Dermis blood vessel endothelial cell (primary cell): ENCODE measurements around the gene MTOR. TPM values are rescaled to one million over a fixed set of nuclear protein-coding genes. Genes with fewer than 3 reads are reported as not detected.
"Not testable (repeated sequence)": the region's sequence is repeated elsewhere in the genome, so short reads cannot be mapped to it uniquely, and the experiment has no call there.

Experiments used
- DNase-seq: peaks from one replicate; pipeline ENCODE4 v3.0.0; 2010
- total RNA-seq: library from RNA; depleted of rRNA; stranded (reverse); fragments of >200 nt; gene quantifications from 2 replicates; pipeline ENCODE4 v1.2.3, GENCODE V29; 2014

The MTOR gene
- total RNA-seq, 1 donor from 2014 or later: 63.5 TPM

DNA sequence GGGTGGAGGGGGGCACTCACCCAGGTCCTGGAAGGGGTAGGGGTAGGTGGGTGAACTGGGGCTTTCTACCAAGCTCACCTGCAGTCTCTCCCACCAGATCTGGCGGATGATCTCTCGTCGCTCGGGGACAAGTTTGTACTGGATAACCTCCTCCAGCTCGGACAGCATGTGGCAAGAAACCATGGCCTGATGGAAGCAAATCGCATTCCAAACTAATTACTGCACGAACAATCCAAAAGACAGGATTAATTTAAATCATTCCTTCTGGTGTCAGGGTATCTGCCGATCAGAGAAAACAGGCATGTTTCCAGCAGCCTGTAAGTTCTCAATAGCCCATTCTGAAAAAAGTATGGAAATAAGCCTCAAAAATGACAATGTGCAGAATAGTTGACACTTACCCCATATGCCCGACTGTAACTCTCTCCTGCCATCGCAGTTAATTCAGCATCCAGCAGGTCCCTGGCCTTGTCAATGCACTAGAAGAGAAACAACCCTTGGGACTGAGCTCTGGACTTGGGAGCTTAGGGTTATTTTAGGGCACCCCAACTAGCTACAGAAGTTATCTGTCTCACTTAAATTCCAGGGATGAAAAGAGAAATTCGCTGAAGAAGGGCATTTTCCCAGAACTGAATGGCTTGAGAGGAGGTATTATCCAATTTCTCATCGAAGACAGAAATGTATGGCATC is 117.6 kb downstream of the MTOR start:
- no peak for DNase-seq

DNA sequence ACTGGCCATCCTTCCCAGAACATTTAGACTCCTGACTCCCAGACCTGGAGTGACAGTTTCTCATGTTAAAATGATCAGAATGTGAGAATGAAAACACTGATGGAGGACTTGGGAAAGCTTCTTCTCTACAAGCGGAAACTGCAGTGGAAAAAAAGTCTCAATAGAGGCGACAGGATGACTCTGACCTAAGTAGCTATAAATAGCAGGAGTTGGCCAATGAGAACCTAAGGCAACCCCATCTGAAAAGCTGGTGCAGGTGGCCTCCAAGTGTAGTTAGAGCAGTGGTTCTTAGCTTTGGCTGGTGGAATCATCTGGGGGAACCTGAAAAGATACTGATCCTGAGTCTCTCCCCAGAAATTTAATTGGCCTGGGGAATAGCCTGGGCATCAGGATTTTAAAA is 118.4 kb downstream of the MTOR start:
- DNase-seq: peak; percentile 50

DNA sequence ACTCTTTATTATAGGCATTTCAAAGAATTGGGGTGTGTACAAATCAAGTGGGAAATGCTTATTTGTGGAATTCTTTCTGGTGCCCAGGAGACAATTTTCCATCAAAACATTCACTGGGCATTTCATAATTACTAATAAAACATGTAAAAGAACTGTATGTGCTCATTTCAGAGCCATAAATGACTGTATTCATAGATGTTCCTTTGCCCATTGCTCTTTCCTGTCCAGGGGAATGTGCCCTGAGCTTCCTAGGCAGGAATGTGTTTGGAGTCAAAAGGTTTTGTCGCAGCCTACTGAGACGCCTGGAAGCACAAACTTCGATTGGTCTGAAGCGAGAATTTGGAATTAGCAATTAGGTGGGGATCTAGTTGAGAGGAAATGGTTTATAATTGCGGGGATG is 119.0 kb downstream of the MTOR start:
- DNase-seq: peak; percentile 41

DNA sequence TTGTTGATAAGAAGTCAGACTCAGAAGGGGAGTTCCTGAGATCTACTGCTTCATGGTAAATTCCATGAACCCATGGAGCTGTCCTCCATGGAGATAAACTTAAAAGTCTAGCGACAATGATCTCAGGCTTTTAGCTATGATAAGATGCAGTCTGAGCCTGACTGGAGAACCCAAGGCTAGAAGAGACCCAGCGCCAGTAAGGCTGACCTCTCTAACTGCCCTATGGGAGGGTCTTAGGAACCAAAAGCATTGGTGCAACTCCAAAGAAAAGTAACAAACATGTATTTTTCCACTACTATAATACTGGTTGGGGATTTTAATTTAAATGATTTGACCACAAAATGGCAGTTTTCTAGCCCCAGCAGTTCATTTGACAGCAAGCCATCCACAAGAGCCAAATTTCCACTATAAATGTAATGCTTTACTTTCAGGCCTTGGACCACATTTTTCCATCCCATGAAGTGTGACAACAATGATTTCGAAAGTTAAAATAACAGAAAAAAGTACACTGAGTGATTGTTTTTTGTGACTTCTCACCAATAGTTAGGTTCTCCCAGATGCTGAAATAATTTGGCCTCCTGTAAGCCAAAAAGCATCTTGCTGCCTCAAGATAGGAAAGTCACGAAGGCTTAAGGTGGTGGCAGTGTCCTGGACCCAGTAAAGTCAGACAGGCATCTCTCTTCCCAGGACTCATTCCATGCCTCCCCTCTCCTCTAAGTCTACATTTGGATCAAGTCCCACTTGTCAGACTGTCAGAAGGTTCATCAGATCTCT is 119.5 kb downstream of the MTOR start:
- no peak for DNase-seq

DNA sequence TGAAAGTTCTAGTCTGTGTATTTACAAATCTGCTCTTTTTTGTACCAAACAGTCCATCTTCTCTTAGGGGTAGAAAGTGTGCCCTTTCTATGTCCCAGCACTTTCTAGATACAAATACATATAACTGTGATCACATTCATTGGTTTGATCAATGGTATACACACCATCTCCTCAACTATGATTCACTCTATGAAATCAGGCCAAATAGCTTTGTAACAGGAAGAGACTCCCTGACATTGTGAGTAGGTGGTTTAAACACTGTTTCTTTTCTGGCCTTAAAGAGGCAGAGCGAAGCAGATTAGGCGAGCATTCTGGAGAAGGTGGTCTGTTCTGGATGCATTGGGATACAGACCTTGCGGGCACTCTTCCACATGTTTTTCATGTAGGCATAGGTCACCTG is 123.4 kb downstream of the MTOR start:
- peak; percentile 69 for DNase-seq

DNA sequence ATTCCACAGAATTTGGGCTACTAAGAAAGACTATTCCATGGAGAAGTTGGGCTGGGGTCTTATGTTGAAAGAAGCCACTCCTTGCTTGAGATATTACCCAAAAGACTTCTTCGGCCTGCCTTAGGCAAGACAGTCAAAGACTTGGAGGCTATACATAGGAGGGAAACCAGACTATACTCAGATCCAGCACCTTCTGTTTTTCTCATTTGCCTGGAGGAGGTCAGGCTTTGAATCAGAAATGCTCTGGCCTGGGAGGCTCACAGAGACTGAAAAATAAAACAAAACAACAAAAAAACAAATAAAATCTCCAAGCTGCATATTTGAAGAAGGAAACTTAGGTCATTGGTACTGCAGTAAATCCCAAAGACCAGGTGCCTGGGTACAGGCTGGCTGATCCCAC is 124.3 kb downstream of the MTOR start:
- no peak for DNase-seq

DNA sequence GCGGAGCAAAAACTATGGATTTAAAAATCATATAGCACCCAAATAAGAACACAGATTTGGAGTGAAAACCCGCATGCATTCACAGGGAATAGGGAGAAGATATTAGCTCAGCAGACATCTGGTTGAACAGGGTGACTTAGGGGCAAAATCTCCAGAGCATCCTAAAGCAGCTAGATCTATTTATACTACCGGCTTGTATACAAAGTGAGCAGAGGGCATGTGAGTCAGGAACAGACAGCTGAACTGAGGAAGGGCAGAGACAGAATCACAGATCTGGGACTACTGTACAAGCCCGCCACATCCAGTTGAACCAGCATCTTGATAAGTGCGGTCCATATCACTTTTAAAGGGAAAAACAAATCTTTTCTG is 127.5 kb downstream of the MTOR start:
- no peak for DNase-seq

DNA sequence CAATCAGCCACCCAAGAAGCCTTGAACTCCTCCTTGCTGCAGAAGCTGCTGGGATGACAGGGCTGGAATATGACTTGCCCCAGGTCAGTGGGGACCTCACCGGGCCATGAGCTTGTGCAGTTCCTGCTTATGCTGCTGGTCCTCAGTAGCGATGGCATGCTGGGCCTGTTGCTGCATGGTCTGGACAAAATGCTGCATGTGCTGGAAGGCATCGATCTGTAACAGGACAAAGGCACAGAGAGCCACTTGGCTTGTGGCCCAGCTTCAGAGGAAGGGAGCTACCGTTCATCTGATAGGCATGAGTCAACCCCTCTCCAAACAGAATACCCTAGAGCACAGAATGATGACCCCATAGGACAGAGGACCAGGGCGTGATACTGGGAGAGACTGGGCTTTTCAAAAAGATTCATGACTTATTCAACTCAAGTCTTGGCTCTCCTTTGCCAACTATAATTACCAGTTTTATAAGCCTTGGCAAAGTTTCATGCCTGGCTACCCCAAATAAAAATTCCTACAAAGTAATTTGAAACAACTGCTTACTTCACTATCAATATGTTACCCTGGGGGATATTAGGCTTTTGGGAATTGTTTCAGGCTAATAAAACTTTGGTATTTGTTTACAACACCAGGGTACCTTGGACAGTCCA is 128.0 kb downstream of the MTOR start:
- peak; percentile 70 for DNase-seq

DNA sequence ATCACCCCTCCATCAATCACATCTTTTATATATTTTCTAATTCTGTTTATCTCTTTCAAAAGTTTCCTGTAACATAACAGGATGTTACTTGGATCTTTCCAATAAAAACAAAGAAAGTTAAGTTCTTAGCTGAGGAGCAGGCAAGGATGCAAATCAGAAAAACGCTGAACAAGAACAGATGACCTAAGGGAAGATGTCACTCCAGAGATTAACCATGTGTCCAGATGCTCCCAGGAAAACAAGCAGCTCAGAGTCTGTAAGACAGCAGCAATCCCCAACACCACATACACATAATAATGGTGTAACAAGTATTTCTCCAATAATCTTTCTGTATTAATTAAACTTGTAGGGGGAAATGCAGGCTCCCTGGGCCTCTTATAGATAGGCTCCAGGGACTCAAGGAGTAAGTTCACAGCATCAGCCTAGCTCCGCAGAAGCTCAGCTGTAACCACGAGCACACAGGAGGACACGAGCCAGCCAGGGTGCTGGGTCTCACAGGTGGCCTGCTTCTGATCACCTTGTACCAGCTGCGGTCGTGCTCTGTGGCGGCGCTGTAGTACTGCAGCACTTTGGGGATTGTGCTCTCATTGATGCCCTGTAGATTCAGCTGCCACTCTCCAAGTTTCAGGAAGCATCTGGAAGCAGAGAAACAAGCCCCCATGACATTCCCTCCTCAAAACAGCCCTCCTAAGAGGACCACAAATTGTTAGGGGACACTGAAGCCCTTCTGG is 129.6 kb downstream of the MTOR start:
- no peak for DNase-seq

DNA sequence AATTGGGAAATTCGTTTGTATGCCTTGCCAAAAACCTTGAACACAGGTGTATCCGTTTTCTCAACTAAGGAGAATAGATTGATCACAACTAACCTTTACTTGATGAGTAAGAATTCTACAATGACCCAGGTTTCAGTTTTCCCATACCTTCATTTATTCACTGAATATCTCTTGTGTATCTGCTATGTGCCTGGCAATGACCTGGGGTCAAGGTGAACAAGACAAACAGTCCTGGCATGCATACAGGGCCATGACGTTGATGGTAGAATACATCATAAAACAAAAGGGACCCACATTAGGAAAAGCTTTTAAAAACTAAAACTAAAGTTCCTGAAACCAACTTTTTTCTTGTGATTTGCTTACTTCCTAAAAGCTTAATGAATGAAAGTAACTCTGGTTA is 130.5 kb downstream of the MTOR start:
- no peak for DNase-seq

DNA sequence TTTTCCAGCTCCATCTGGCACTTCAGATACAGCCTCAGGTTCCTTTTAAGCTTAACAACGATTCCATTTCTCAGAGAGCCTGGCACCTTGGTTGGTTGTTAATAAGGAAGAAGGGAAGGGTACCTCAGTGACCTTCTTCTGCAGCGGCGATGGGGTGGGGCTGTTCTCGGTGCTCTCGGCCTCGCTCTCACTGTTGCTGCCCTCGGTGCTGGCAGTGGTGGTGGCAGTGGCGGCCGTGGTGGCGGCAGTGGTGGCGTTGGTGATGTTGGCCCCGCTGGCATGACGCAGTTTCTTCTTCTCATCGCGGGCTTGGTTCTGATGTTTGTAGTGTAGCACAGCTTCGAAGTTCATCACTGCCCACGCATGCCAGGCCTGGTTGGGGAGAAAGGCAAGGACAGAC is 131.9 kb downstream of the MTOR start:
- no peak for DNase-seq

DNA sequence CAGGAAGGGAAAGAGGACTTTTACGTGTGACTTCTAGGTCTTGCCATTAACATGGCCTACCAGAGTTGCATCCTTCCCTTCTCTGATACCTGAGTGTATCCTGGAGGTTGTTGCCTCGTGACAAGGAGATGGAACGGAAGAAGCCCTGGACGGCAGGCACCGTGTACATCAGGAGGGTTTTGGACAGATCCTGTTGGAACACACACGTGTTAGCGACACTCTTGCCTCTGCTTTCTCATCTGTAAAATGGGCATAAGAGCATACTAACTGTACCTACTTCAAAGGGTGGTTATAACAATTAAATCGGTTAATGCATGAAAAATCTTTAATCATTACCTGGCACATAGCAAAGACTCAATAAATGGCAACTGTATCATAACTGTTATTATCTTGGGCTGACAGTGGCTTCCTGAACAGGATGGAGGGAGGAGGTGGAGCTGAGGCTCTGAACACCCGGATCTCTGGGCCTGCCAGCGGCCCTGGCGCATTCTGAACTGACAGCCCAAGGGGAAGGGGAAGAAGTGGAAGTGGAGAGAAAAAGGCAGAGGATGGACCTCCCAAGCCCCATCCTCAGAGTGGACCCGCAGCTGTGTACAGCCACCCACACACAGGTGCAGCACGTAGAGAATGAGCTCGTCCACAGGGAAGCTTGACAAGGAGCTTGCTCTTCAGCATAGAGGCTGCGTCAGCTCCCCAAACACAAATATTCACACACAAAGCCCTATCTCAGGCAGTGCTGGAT is 132.5 kb downstream of the MTOR start:
- DNase-seq: no peak

DNA sequence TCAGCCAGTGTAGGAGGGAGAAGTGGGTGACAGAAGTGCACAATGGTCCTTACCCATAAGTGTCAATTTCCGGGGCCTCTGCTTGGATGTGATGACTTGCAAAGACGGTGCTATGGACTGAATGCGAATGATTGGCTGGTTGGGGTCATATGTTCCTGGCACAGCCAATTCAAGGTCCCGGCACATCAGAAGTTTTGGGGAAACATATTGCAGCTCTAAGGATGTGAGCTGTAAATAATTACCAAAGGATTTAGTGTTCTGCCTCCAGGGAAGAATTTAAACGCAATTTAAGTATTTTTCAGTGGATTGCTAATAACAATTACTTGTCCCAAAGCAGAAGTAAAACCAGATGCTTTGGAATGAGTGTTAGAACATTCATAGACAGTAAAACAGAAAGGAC is 135.8 kb downstream of the MTOR start:
- no peak for DNase-seq

DNA sequence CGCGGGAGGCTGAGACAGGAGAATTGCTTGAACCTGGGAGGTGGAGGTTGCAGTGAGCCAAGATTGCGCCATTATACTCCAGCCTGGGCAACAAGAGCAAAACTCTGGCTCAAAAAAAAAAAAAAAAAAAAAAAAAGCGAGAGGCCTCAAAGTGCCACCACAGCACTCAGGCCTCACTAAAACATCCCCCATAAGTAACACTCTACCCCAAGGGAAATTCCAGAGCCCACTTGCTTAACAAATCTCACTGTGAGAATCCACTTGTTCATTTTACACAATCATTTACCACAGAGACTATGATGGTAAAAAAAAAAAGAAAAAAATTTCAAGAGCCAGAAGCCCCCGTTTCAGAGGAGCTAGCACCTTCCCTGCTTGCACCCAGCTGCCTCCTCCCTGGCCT is 136.4 kb downstream of the MTOR start:
- no peak for DNase-seq

DNA sequence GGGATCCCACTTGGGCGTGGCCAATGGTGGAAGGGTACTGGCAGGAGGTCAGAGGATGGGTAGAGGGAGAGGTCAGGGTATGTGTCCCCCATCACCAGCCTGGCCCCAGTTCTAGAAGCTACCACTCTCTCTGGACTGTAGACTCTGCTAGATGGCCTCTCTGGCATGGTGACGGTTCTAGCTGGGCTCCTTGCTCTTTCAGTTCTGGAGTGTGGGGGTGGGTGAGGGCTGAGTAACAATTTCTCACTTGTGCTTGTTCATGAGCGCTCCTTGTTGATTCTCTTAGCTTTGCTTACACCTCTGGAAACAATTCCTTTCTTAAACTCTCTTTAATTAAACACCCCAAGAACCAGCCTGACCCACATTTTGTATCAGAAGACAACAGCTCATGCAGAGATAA is 137.4 kb downstream of the MTOR start:
- no peak for DNase-seq

DNA sequence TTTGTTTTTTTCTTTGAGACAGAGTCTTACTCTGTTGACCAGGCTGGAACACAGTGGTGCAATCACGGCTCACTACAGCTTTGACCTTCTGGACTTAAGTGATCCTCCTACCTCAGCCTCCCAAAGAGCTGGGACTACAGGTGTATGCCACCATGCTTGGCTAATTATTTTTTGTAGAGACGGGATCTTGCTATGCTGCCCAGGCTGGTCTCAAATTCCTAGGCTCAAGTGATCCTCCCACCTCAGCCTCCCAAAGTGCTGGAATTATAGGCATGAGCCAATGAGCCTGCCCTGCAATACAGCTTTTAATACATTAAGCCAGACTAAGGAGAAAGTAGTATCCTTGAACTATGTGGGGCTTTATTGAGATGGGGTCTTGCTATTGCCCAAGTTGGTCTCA is 146.0 kb downstream of the MTOR start:
- DNase-seq: no peak

DNA sequence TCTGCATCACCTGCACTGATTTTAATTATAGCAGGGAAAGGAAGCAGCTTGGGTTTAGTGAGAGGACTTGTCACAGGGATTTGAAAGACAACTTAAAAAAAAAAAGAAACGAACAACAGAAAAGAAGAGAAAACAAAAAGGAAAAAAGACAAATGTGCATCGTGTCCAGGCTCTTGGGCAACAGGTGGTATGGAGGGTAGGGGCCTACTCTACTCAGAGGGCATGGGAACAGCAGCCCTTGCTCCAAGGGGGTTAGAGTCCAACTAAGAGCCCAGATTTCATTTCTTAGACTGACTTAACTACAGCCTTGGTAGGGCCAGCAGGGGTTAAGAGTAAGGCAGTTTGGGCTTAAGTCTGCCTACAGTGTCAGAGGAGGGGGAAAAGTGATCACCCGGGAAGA is 147.4 kb downstream of the MTOR start:
- DNase-seq: no peak

DNA sequence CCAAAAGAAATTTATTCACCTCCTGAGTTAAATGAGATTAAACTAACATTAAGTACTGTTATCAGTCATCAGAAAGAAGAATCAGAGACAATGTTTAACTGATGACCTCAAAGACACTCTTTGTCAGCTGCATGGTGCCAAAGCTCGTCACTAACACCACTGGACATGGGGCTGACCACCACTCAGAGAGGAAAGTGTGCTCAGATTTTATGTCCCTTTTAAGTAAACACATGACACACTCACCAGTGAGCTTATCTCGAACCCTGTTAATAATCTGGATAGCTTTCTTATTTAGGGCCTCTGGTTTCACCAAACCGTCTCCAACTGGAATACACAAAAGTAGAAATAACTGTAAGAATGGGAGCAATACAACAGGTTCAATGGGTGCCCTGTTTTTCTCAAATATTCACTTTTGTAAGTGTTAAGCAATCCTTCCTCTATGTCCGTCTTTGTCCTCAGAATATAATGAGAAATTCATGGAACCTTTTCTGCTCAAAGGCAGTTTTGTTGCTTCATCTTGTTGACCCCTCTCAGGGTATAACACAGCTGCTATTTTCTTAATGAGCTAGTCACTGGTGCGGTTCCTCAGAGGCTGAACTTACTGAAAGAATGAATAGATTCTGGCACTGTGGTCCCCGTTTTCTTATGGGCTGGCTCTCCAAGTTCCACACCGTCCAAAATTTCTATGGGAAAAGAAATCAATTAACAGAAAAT is 153.1 kb downstream of the MTOR start:
- no peak for DNase-seq

DNA sequence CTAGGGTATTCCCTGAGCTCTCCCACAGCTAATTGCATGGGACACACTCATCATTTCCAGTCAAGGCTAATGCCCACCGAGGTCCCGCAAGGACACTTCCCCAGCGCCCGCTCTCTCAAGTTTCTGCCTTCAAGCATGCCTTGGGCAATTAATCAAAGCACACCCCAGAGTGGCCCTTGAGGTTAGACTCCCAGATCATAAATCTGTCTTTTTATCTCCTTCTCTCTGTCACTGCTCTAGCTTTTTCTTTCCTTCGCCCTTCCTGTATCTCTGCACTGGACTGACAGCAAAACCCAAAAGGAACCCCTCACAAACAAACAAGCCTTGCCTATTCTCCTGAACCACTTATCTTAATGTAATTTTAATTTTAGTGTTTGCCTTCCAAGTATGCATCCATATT is 154.8 kb downstream of the MTOR start:
- DNase-seq: no peak

DNA sequence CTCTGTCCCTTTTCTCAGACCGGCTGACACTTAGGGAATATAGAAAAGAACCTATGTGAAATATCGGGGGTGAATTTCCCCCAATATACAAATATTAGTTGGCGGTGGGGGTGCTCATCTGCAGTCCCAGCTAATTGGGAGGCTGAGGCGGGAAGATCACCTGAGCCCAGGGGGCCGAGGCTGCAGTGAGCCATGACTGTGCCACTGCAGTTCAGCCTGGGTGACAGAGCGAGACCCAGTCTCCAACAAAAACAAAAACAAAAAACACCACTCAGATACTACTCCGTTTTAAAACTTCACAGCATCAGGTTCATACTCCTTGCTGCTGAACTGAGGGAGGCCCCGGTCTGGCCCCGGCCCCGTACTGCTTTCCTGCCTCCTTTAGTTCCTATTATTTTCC is 156.8 kb downstream of the MTOR start:
- no peak for DNase-seq

DNA sequence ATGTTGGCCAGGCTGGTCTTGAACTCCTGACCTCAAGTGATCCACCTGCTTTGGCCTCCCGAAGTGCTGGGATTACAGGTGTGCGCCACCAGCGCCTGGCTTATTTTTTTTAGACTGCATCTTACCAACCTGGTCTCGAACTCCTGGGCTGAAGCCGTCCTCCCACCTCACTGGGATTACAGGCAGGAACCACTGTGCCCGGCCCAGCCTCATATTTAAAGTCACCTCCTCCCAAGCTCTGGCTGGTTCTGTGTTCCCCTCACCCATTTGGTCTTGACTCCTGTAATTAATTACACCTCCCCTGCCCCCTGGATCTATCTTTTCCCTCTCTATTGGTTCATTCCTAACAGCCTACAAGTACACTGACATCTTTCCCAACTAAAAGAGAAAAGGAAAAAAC is 161.0 kb downstream of the MTOR start:
- no peak for DNase-seq

DNA sequence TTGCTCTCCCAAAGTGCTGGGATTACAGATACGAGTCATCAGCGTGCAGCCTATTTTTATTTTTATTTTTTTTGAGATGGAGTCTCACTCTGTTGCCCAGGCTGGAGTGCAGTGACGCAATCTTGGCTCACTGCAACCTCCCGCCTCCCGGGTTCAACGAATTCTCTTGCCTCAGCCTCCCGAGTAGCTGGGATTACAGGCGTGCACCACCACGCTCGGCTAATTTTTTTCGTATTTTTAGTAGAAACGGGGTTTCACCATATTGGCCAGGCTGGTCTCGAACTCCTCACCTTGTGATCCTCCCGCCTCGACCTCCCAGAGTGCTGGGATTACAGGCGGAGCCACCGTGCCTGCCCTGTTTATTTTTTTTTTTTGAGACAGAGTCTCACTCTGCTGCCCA is 161.5 kb downstream of the MTOR start:
- not testable (repeated sequence) for DNase-seq
